ENCODE measurements around the gene DIP2A.
"Not testable (repeated sequence)": the region's sequence is repeated elsewhere in the genome, so short reads cannot be mapped to it uniquely, and the experiment has no call there.

Gene DIP2A

GRCh38 chr21:46483300-46484295 lies 24.9 kb downstream of the DIP2A start:
- peak in 1 of 2 donors; percentile 30 for DNase-seq

- no peak for DNase-seq
Measured at GRCh38 chr21:46486481-46487126, 27.9 kb downstream of the DIP2A start.

- no peak for DNase-seq
Measured at GRCh38 chr21:46489162-46489663, 30.5 kb downstream of the DIP2A start.

- no peak for DNase-seq
Measured at GRCh38 chr21:46489800-46490199, 31.1 kb downstream of the DIP2A start.

GRCh38 chr21:46491553-46491952 lies 32.9 kb downstream of the DIP2A start:
- no peak for DNase-seq

- no peak for DNase-seq
Measured at GRCh38 chr21:46492851-46493250, 34.2 kb downstream of the DIP2A start.

- no peak for DNase-seq
Measured at GRCh38 chr21:46493828-46494227, 35.1 kb downstream of the DIP2A start.

- no peak for DNase-seq
Measured at GRCh38 chr21:46498335-46499050, 39.8 kb downstream of the DIP2A start.

- peak in 1 of 2 donors; percentile 46 for DNase-seq
Measured at GRCh38 chr21:46500224-46500861, 41.7 kb downstream of the DIP2A start.

GRCh38 chr21:46503922-46504550 lies 45.3 kb downstream of the DIP2A start:
- no peak for DNase-seq

- DNase-seq: no peak
Measured at GRCh38 chr21:46504666-46505065, 46.0 kb downstream of the DIP2A start.

- DNase-seq: no peak
Measured at GRCh38 chr21:46507562-46507961, 48.9 kb downstream of the DIP2A start.

GRCh38 chr21:46509741-46510502 lies 51.2 kb downstream of the DIP2A start:
- DNase-seq: no peak

GRCh38 chr21:46515109-46515508 lies 56.4 kb downstream of the DIP2A start:
- peak in 1 of 2 donors; percentile 52 for DNase-seq

- no peak for DNase-seq
Measured at GRCh38 chr21:46516068-46516467, 57.4 kb downstream of the DIP2A start.

- no peak for DNase-seq
Measured at GRCh38 chr21:46517361-46517760, 58.7 kb downstream of the DIP2A start.

- DNase-seq: no peak
Measured at GRCh38 chr21:46518983-46519583, 60.4 kb downstream of the DIP2A start.

- DNase-seq: not testable (repeated sequence)
Measured at GRCh38 chr21:46527393-46527792, 68.7 kb downstream of the DIP2A start.

GRCh38 chr21:46527801-46528200 lies 69.1 kb downstream of the DIP2A start:
- DNase-seq: no peak

- DNase-seq: peak in 1 of 2 donors; percentile 47
Measured at GRCh38 chr21:46532080-46532479, 73.4 kb downstream of the DIP2A start.

GRCh38 chr21:46537026-46537425 lies 78.3 kb downstream of the DIP2A start:
- DNase-seq: no peak

All from CD4-positive, alpha-beta T cell treated with Interleukin-4 for 1 hour (primary cell).